HepG2 (cell line): ENCODE results near the gene IWS1. TPM values are rescaled to one million over a fixed set of nuclear protein-coding genes. Genes with fewer than 3 reads are reported as not detected.

Source experiments
- ASH2L ChIP-seq: fragments of 300-600, 200-600 bp; sonication (generic); IDR thresholded peaks from 2 replicates; pipeline ENCODE4 v1.7.0; 2017; ENCODE audit warnings: low read depth, mild to moderate bottlenecking, moderate library complexity, mixed read lengths, low read length; ENCODE audit not compliant: insufficient read length
- MED1 ChIP-seq: sonication (generic); formaldehyde crosslinking; IDR thresholded peaks from 2 replicates; pipeline ENCODE4 v1.4.0; 2020; ENCODE audit warnings: missing genetic modification reagents
- NFE2 ChIP-seq: sonication (generic); formaldehyde crosslinking; IDR thresholded peaks from 2 replicates; pipeline ENCODE4 v1.4.0; 2020; ENCODE audit warnings: missing genetic modification reagents
- PCBP1 ChIP-seq: fragments of 200-400 bp; formaldehyde crosslinking; IDR thresholded peaks from 2 replicates; pipeline ENCODE4 v1.6.1; 2017; ENCODE audit warnings: mild to moderate bottlenecking, low read depth, low read length, borderline replicate concordance
- SNAI1 ChIP-seq: sonication (generic); formaldehyde crosslinking; IDR thresholded peaks from 2 replicates; pipeline ENCODE4 v1.5.0; 2020; ENCODE audit warnings: mild to moderate bottlenecking, missing genetic modification reagents, borderline replicate concordance
- THAP9 ChIP-seq: sonication (generic); formaldehyde crosslinking; IDR thresholded peaks from 2 replicates; pipeline ENCODE4; 2020; ENCODE audit warnings: missing genetic modification reagents, mild to moderate bottlenecking, borderline replicate concordance
- TRIM24 ChIP-seq: sonication (generic); formaldehyde crosslinking; IDR thresholded peaks from 2 replicates; pipeline ENCODE4 v1.8.0; 2022; ENCODE audit warnings: mild to moderate bottlenecking, missing genetic modification reagents
- YEATS4 ChIP-seq: sonication (generic); formaldehyde crosslinking; IDR thresholded peaks from 2 replicates; pipeline ENCODE4 v1.4.0; 2020; ENCODE audit warnings: missing genetic modification reagents, borderline replicate concordance
- ZBTB49 ChIP-seq: sonication (generic); formaldehyde crosslinking; IDR thresholded peaks from 2 replicates; pipeline ENCODE4 v1.4.0; 2020; ENCODE audit warnings: missing genetic modification reagents, borderline replicate concordance
- ZFY ChIP-seq: sonication (generic); formaldehyde crosslinking; IDR thresholded peaks from 2 replicates; pipeline ENCODE4 v1.4.0; 2020; ENCODE audit warnings: missing genetic modification reagents
- ZNF17 ChIP-seq: sonication (generic); formaldehyde crosslinking; IDR thresholded peaks from 2 replicates; pipeline ENCODE4 v1.5.0; 2020; ENCODE audit warnings: mild to moderate bottlenecking, missing genetic modification reagents
- ZNF281 ChIP-seq: sonication (generic); formaldehyde crosslinking; IDR thresholded peaks from 2 replicates; pipeline ENCODE4 v1.4.0; 2020; ENCODE audit warnings: missing genetic modification reagents, borderline replicate concordance
- ZNF609 ChIP-seq: sonication (generic); formaldehyde crosslinking; IDR thresholded peaks from 2 replicates; pipeline ENCODE4 v1.4.0; 2020; ENCODE audit warnings: mild to moderate bottlenecking, missing genetic modification reagents, borderline replicate concordance
- ZNF775 ChIP-seq: sonication (generic); formaldehyde crosslinking; IDR thresholded peaks from 2 replicates; pipeline ENCODE4 v1.4.0; 2020; ENCODE audit warnings: missing genetic modification reagents, mild to moderate bottlenecking, moderate library complexity, borderline replicate concordance
- ZSCAN22 ChIP-seq: sonication (generic); formaldehyde crosslinking; IDR thresholded peaks from 2 replicates; pipeline ENCODE4 v1.4.0; 2020; ENCODE audit warnings: mild to moderate bottlenecking, missing genetic modification reagents
- polyA plus RNA-seq, 8 experiments: library from polyadenylated mRNA; depleted of rRNA in 3 of 8; stranded (reverse) in 7 of 8; unstranded in 1 of 8; fragments of >200 nt; fragmentation: Illumina TruSeq in 4 of 8; extraction: Trizol in 4 of 8; gene quantifications; 2 replicates each; pipeline versions ENCODE4 v1.2.1 to v1.2.3, GENCODE V29; 2011 to 2016; ENCODE audit warnings: low read depth in 4 of 8, missing spikeins in 1 of 8, mixed read lengths in 1 of 8; ENCODE audit not compliant: insufficient read depth in 1 of 8
- total RNA-seq, 5 experiments: library from RNA; depleted of rRNA; stranded (reverse); fragments of >200 nt; fragmentation: Illumina TruSeq; extraction: Trizol; gene quantifications; 2 replicates each; pipeline ENCODE4 v1.2.3, GENCODE V29; 2016; ENCODE audit warnings: low read depth in 1 of 5

Gene IWS1
- total and polyA plus RNA-seq, 2 of the 13 experiments (the other 11 are each of a cell fraction or from before 2014, with no cell fraction given) = 28.9 to 62.3 TPM

- TF ChIP-seq THAP9 (CRISPR knock-in tag) = no peak
- no peak for TF ChIP-seq SNAI1 (CRISPR knock-in tag)
- no peak for TF ChIP-seq ZNF17 (CRISPR knock-in tag)
- no peak for TF ChIP-seq ZSCAN22
- no peak for TF ChIP-seq PCBP1
- TF ChIP-seq MED1 (CRISPR knock-in tag) = no peak; the same call in 1 of the 2 replicates
- peak; percentile 45; the same call in 1 of the 2 replicates for TF ChIP-seq ZBTB49 (CRISPR knock-in tag)
- no peak for TF ChIP-seq TRIM24 (CRISPR knock-in tag)
- peak; percentile 81; the same call in 1 of the 2 replicates for TF ChIP-seq ZNF775
- TF ChIP-seq ZFY (CRISPR knock-in tag) = no peak
- TF ChIP-seq YEATS4 = peak; percentile 6; the same call in 1 of the 2 replicates
- TF ChIP-seq ZNF281 (CRISPR knock-in tag) = peak; percentile 33; the same call in 1 of the 2 replicates
- TF ChIP-seq ZNF609 (CRISPR knock-in tag) = no peak
- TF ChIP-seq NFE2 (CRISPR knock-in tag) = no peak
- no peak for TF ChIP-seq ASH2L
Measured at GRCh38 chr2:127527001-127527804, 914 bp upstream of the IWS1 start (continued).
